ENCODE results near the gene MINK1. TPM values are rescaled to one million over a fixed set of nuclear protein-coding genes. Genes with fewer than 3 reads are reported as not detected.

MINK1 gene
- total and polyA plus RNA-seq, 2 of the 8 experiments (the other 6 are each of a cell fraction or from before 2014, with no cell fraction given): 26.9 to 77.7 TPM

GRCh38 chr17:4893272-4893671, 60.1 kb downstream of the MINK1 start:
- Histone ChIP-seq H3K4me3 (ENCODE audit: extremely low read depth in 1 of 4, insufficient read depth in 2 of 4, low read depth in 3 of 4, low read length in 4 of 4) (no peak overlapping the region), H3K4ac (replicated peaks; ENCODE audit: insufficient read length, low read depth, low read length) (no peak overlapping the region), H4K5ac (ENCODE audit: insufficient read length, low read depth, low read length) (no peak overlapping the region), H4K91ac (replicated peaks; ENCODE audit: insufficient read length, low read length) (no peak overlapping the region), H3K4me2 (ENCODE audit: insufficient read depth in 1 of 2, low read depth in 2 of 2, low read length in 2 of 2) (no peak overlapping the region), H3K9ac (replicated peaks in 1 of 4; ENCODE audit: extremely low read depth in 1 of 4, low read depth in 3 of 4, low read length in 3 of 4) (no peak overlapping the region), H3K27me3 (replicated peaks in 1 of 4; ENCODE audit: control insufficient read depth in 3 of 4, extremely low read depth in 1 of 4, insufficient read depth in 3 of 4, low read length in 3 of 4) (no peaks in the 10 kb centered on the region), H2AFZ (ENCODE audit: low read length) (no peak overlapping the region), H4K8ac (ENCODE audit: extremely low read depth, insufficient read depth, low read length) (no peak overlapping the region; the same call in 1 of the 2 replicates), H3K79me1 (ENCODE audit: low read depth, low read length) (no peaks in the 10 kb centered on the region; the same call in 1 of the 2 replicates), H2BK120ac (replicated peaks; ENCODE audit: low read depth, low read length) (no peak overlapping the region), H3K23ac (ENCODE audit: insufficient read length) (no peak overlapping the region), H3K9me3 (ENCODE audit: insufficient read depth in 2 of 2, low read depth in 1 of 2, low read length in 1 of 2) (no peaks in the 10 kb centered on the region), H3K27ac (ENCODE audit: low read depth, low read length) (no peak overlapping the region), H3K14ac (ENCODE audit: insufficient read length) (no peak overlapping the region), H3K23me2 (ENCODE audit: low read depth, low read length) (no peaks in the 10 kb centered on the region), H3K79me2 (ENCODE audit: control insufficient read depth in 1 of 2, insufficient read depth in 2 of 2, low read length in 2 of 2) (no peaks in the 10 kb centered on the region), H3K4me1 (replicated peaks in 1 of 4; ENCODE audit: control insufficient read depth in 3 of 4, insufficient read depth in 4 of 4, low read length in 3 of 4) (no peaks in the 10 kb centered on the region; a peak in 1 of 7 replicates), H2BK15ac (ENCODE audit: low read length) (no peak overlapping the region), H3K56ac (replicated peaks; ENCODE audit: insufficient read length, low read depth, low read length) (no peak overlapping the region), H3K36me3 (ENCODE audit: control insufficient read depth in 2 of 4, insufficient read depth in 4 of 4, low read length in 3 of 4) (peaks cover 11 to 38% (median 34%) of the 10 kb centered on the region in 4 experiments), H2BK5ac (ENCODE audit: low read depth, low read length) (no peak overlapping the region), H2AK5ac (ENCODE audit: low read depth, low read length) (no peak overlapping the region), H3K18ac (ENCODE audit: extremely low read depth, low read length) (no peak overlapping the region), H2BK12ac (ENCODE audit: low read depth, low read length) (no peak overlapping the region), H4K20me1 (replicated peaks in 1 of 2; ENCODE audit: control insufficient read depth in 1 of 2, insufficient read depth in 2 of 2, low read length in 2 of 2) (peaks cover 0 to 10% of the 10 kb centered on the region in 2 experiments), H2BK20ac (ENCODE audit: low read length) (no peak overlapping the region)
- FAIRE-seq (no peak), DNase-seq (ENCODE audit: low read depth in 1 of 2, low spot score in 2 of 2) (no peak)
- 95% methylated on average over 18 of the region's 18 CpGs; no CpG with 5 or more reads in 1 of the 2 experiments for WGBS, 2 experiments (ENCODE audit: extremely low coverage in 1 of 2, insufficient coverage in 1 of 2, insufficient read length in 1 of 2, insufficient replicate concordance in 2 of 2, low coverage in 1 of 2, low lambda C conversion rate in 2 of 2, missing lambda C conversion rate in 1 of 2)
- TF ChIP-seq POLR2AphosphoS5 (IDR thresholded peaks at IDR 0.05; ENCODE audit: low read depth, low read length): no peak
- no peak for TF ChIP-seq EGR1 (IDR thresholded peaks at IDR 0.05; ENCODE audit: borderline replicate concordance, low read depth, low read length)
- TF ChIP-seq SAP30 (IDR thresholded peaks at IDR 0.05; ENCODE audit: insufficient read depth, insufficient replicate concordance, low read length): no peak
- TF ChIP-seq USF2 (IDR thresholded peaks at IDR 0.05; ENCODE audit: low read length): no peak
- TF ChIP-seq SP1 (IDR thresholded peaks at IDR 0.05; ENCODE audit: low read depth, low read length): no peak
- CTCF ChIA-PET (ENCODE audit: partially characterized antibody): interaction anchor here (1.8 kb wide), 1 partner anchor 9 kb away, joined by 5 read pairs; the partner anchor contains the start of gene CHRNE
- POLR2A ChIA-PET (ENCODE audit: partially characterized antibody): interaction anchor here (0.7 kb wide), 1 partner anchor 195 kb away, joined by 3 read pairs; no protein-coding TSS in a partner anchor
